Heart left ventricle (tissue), 13 donors: Measurements from ENCODE around the gene KIAA1958.

Source experiments
- CTCF ChIP-seq, 12 donors: fragments of 200-600 bp; sonication (generic) in 4 of 12; IDR thresholded peaks; one replicate each; pipeline versions ENCODE4 v1.5.0 to v1.8.0; 2018 to 2022; ENCODE audit warnings: antibody characterized with exemption in 12 of 12, mild to moderate bottlenecking in 5 of 12
- POLR2A ChIP-seq, 2 donors: fragments of 450-650 bp; IDR thresholded peaks; one replicate each; pipeline ENCODE4 v1.6.1; 2017; ENCODE audit warnings: antibody characterized with exemption in 2 of 2, mild to moderate bottlenecking in 2 of 2, moderate library complexity in 2 of 2
- donor health status: ischemic (EF 13 %, LVEDD 7.1; RV severe dilation, severe dysfunction).
- donor health status: DM: no; HTN: yes; CAD: no.
- donor health status: DM: no; HTN: no; CAD: no.
- donor health status: ischemic (EF 25% LVEDD 6.9; RV normal size, moderate dysfunction).
- donor health status: ischemic (EF 25% LVEDD 5.7; RV mildly dilated, moderate dysfunction).
- donor health status: ischemic (EF 35%, LVEDD 5.7; RV mildly dilated, moderate dysfunction).
- donor health status: nonischemic (EF 11% LVEDD 7.7; RV severe dilation, severe dysfunction).
- donor health status: DM: yes; HTN: yes; CAD: no.
- donor health status: PGD.
- donor health status: ischemic (EF 29% LVEDD 5.4; RV normal size, mild dysfunction).
- donor health status: nonischemic (EF 23%, LVEDD 6.1; RV moderate dilation, normal function).

GRCh38 chr9:112574008-112574407 is 87.4 kb downstream of the KIAA1958 start:
- TF ChIP-seq CTCF (IDR thresholded peaks at IDR 0.05) (no peak), POLR2A (IDR thresholded peaks at IDR 0.05) (no peak)
